Gastrocnemius medialis (tissue), 4 donors: ENCODE results near the gene FOCAD. TPM values are rescaled to one million over a fixed set of nuclear protein-coding genes. Genes with fewer than 3 reads are reported as not detected.

ENCODE experiments used
- ATAC-seq, 2 donors: fragments of 150-250 bp; one replicate each; pipeline ENCODE4 v1.9.1; 2016
- DNase-seq, 2 donors: peaks; one replicate each; pipeline ENCODE4 v3.0.0-alpha.2; 2019
- H3K27ac ChIP-seq, 4 donors: fragments of 200-600 bp; sonication (generic); 1 replicate in 1 of 4; 2 replicates in 3 of 4; pipeline ENCODE4 v1.5.1; 2016 to 2018; ENCODE audit warnings: mild to moderate bottlenecking in 2 of 4, moderate library complexity in 1 of 4
- H3K27me3 ChIP-seq, 3 donors: fragments of 200-600 bp; sonication (generic) in 2 of 3; 1 replicate in 1 of 3; 2 replicates in 2 of 3; pipeline versions ENCODE4 v1.5.1 to v1.6.0; 2016 to 2019; ENCODE audit warnings: mild to moderate bottlenecking in 1 of 3, moderate library complexity in 1 of 3
- H3K36me3 ChIP-seq, 2 donors: fragments of 200-600 bp; sonication (generic) in 1 of 2; one replicate each; pipeline ENCODE4 v1.5.1; 2017 to 2018
- H3K4me1 ChIP-seq, 2 donors: fragments of 200-600 bp; sonication (generic) in 1 of 2; one replicate each; pipeline ENCODE4 v1.5.1; 2016 to 2017; ENCODE audit warnings: mild to moderate bottlenecking in 2 of 2
- H3K4me3 ChIP-seq, 4 donors: fragments of 200-600 bp; sonication (generic) in 3 of 4; 1 replicate in 1 of 4; 2 replicates in 3 of 4; pipeline ENCODE4 v1.5.1; 2016 to 2019; ENCODE audit warnings: mild to moderate bottlenecking in 2 of 4
- H3K9me3 ChIP-seq, 3 donors: fragments of 200-600 bp; sonication (generic) in 2 of 3; 1 replicate in 1 of 3; 2 replicates in 2 of 3; pipeline ENCODE4 v1.5.1; 2016 to 2019
- POLR2A ChIP-seq, 2 donors: fragments of 450-650 bp; IDR thresholded peaks; one replicate each; pipeline ENCODE4 v1.6.1; 2017; ENCODE audit warnings: antibody characterized with exemption in 2 of 2, mild to moderate bottlenecking in 2 of 2, moderate library complexity in 2 of 2
- in situ Hi-C, 4 donors: fragments of 200-750 bp; cut with MboI; loops; one replicate each; pipeline versions ENCODE4 v1.15.0 to v1.8.0; 2017; ENCODE audit warnings: low sequenced_read_pairs in 4 of 4
- intact Hi-C: fragments of 100-400 bp; cut with DNase I; formaldehyde crosslinking; loops from one replicate; pipeline ENCODE4 v1.15.1; 2023; ENCODE audit warnings: low total_unique reads
- total RNA-seq, 4 donors: library from RNA; depleted of rRNA; stranded (reverse); fragments of >200 nt; gene quantifications; one replicate each; pipeline versions ENCODE4 v1.1.0 to v1.2.3, GENCODE V29; 2016
- TF ChIP-seq, protein P1 (sequence below), 5 experiments: fragments of 450-650 bp in 3 of 5; fragments of 200-600 bp in 2 of 5; sonication (generic) in 2 of 5; IDR thresholded peaks in 4 of 5; conservative IDR thresholded peaks in 1 of 5; 1 replicate in 4 of 5; 2 replicates in 1 of 5; pipeline ENCODE4 v1.5.1; 2016 to 2019; ENCODE audit warnings: antibody characterized with exemption in 5 of 5, mild to moderate bottlenecking in 3 of 5, moderate library complexity in 3 of 5

The FOCAD gene
- total RNA-seq, 4 donors from 2014 or later = 19.5 to 36.0 (median 28.6) TPM

DNA sequence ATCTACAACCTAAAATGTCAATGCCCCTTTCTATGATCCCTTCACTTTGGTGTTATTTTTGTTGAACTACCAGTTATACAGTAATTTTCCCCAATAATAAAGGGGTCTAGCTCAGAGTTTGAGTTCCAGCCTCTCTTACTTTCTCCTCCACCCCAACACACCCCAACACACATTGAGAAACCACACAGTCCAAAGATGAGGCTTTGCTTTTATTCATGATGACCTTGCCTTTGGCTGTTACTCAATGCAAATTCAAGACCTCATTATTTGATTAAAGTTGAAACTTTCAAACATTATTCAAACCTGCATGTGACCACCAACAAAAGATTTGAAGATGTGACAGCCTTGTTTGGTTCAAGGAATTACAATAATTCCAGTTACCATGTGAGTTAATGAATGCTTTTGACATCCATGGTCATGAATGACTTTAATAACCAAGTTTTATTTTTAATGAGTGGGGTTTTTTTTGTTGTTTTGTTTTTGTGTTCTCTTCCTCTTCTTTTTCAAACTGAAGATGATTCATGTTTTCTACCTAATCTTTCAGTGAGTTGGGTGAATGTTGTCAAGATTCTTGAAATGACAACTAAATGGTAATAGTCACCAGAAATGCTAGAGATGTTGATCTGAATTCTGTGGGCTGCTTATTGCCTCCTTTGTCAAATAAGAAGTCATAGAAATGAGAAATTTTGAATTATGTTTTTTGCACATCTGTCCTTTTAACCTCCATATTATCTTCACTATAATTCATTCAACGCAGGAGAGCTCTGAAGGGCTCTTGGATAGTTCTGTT, 241.4 kb downstream of the FOCAD start:
- intact Hi-C loops (no loop called here), in situ Hi-C loops (loop anchor here in 2 of 4 donors (25.0 kb wide), 2 partner anchors 563 to 1013 kb away; no protein-coding TSS in a partner anchor)
- Histone ChIP-seq H3K4me1 (no peaks in the 10 kb centered on the region), H3K9me3 (no peaks in the 10 kb centered on the region), H3K4me3 (no peak overlapping the region), H3K27ac (no peak overlapping the region), H3K36me3 (no peaks in the 10 kb centered on the region), H3K27me3 (no peaks in the 10 kb centered on the region)
- TF ChIP-seq, protein P1, sequence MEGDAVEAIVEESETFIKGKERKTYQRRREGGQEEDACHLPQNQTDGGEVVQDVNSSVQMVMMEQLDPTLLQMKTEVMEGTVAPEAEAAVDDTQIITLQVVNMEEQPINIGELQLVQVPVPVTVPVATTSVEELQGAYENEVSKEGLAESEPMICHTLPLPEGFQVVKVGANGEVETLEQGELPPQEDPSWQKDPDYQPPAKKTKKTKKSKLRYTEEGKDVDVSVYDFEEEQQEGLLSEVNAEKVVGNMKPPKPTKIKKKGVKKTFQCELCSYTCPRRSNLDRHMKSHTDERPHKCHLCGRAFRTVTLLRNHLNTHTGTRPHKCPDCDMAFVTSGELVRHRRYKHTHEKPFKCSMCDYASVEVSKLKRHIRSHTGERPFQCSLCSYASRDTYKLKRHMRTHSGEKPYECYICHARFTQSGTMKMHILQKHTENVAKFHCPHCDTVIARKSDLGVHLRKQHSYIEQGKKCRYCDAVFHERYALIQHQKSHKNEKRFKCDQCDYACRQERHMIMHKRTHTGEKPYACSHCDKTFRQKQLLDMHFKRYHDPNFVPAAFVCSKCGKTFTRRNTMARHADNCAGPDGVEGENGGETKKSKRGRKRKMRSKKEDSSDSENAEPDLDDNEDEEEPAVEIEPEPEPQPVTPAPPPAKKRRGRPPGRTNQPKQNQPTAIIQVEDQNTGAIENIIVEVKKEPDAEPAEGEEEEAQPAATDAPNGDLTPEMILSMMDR (IDR thresholded peaks at IDR 0.05 in 4 of 5, conservative IDR thresholded peaks at IDR 0.05 in 1 of 5) = no peak
- TF ChIP-seq POLR2A (IDR thresholded peaks at IDR 0.05) = no peak
- DNase-seq (no peak), ATAC-seq (no peak)

DNA sequence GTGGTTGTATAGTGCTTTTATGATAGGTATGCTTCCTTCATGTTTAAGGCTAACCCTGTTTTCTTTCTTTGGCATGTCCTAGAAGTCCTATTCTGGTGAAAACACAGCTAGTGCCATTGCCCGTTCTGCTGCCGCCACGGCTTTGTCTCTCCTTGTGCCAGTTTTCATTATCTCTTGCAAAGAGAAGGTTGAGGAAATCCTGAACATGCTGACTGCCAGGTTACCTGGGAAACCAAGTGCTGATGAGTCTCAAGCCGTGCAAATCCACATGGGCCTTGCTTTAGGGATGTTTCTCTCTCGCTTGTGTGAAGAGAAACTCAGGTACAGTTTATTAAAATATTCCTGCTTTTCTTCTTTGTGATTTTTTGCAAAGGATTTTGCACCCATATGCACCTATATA, 245.2 kb downstream of the FOCAD start:
- peaks cover 0 to 6% of the 10 kb centered on the region in 2 donors for H3K36me3 ChIP-seq
- no peaks in the 10 kb centered on the region for H3K9me3 ChIP-seq
- no peak overlapping the region for H3K27ac ChIP-seq
- DNase-seq (no peak), ATAC-seq (no peak)
- H3K4me3 ChIP-seq = no peak overlapping the region
- no peaks in the 10 kb centered on the region for H3K27me3 ChIP-seq
- TF ChIP-seq, protein P1 (IDR thresholded peaks at IDR 0.05 in 4 of 5, conservative IDR thresholded peaks at IDR 0.05 in 1 of 5) = no peak
- TF ChIP-seq POLR2A (IDR thresholded peaks at IDR 0.05) = no peak
- in situ Hi-C loops (loop anchor here in 2 of 4 donors (25.0 kb wide), 2 partner anchors 567 to 1017 kb away; no protein-coding TSS in a partner anchor), intact Hi-C loops (no loop called here)
- H3K4me1 ChIP-seq = no peaks in the 10 kb centered on the region

DNA sequence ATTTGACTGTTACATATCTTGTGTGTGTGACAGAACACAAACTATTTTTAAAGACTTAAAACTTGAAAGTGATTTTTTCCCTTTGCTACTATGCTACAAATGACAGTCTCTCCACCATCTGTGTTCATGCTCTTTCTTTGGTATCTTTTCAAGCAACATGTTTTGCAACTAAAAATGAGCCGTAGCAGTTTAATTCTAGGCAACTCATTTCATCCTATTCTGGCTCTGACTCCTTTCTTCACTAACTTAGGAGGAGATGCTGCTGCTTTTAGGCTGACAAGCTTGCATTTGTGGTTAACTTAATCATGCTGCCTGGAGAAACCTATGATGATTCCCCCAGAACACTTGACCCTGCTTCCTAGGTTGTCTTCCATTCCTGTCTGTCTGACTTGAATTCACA, 246.8 kb downstream of the FOCAD start:
- Histone ChIP-seq H3K9me3 (no peaks in the 10 kb centered on the region), H3K4me1 (no peaks in the 10 kb centered on the region), H3K36me3 (peaks cover 0 to 6% of the 10 kb centered on the region in 2 donors), H3K4me3 (no peak overlapping the region), H3K27ac (no peak overlapping the region), H3K27me3 (no peaks in the 10 kb centered on the region)
- DNase-seq (no peak), ATAC-seq (no peak)
- TF ChIP-seq, protein P1 (IDR thresholded peaks at IDR 0.05 in 4 of 5, conservative IDR thresholded peaks at IDR 0.05 in 1 of 5) = no peak
- no peak for TF ChIP-seq POLR2A (IDR thresholded peaks at IDR 0.05)
- in situ Hi-C loops = loop anchor here in 2 of 4 donors (25.0 kb wide), 2 partner anchors 569 to 1019 kb away; no protein-coding TSS in a partner anchor
- intact Hi-C loops = no loop called here

DNA sequence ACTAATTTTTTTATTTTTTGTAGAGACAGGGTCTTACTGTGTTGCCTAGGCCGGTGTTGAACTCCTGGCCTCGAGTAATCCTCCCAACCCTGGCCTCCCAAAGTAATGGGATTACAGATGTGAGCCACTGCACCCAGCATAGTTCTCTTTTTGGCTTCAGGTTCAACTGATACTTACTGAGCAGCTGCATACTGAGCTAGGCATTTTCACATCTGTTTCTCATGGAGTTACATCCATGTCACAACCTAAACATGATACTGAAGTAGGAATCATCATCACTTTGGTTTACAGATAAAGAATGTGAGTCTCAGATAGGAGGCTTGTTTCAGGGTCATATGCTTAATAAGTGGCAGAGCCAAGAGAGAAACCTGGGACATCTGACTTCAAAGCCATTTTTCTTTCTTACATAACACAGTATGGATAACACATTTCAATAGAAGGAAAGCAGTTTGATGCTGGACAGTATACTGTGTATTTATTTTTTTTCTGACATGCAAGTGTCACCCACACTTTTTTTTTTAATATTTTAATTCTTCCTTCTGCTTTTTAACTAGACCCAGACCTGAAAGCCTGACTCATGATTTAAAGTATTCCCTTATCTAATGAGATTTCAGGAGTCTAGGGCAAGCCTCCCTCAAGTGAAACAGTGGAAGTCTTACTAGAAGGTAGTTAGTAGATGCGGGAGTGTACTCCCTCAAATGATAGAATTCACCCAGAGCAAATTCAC, 256.6 kb downstream of the FOCAD start:
- in situ Hi-C loops = loop anchor here (5.0 to 25.0 kb wide), 10 partner anchors 313 to 1028 kb away; partner anchors contain the start of gene MLLT3 (in 1 of the 4)

More for the DNA sequence above, 256.6 kb downstream of the FOCAD start:
- H3K27me3 ChIP-seq = no peaks in the 10 kb centered on the region
- TF ChIP-seq, protein P1 (IDR thresholded peaks at IDR 0.05 in 4 of 5, conservative IDR thresholded peaks at IDR 0.05 in 1 of 5) = no peak
- TF ChIP-seq POLR2A (IDR thresholded peaks at IDR 0.05) = no peak
- H3K4me1 ChIP-seq = no peaks in the 10 kb centered on the region
- ATAC-seq (peak in 1 of 2 donors; percentile 39), DNase-seq (no peak)
- H3K4me3 ChIP-seq = no peak overlapping the region
- intact Hi-C loops = loop anchor here (1.0 to 5.0 kb wide), 4 partner anchors 172 to 1014 kb away; no protein-coding TSS in a partner anchor
- H3K27ac ChIP-seq = no peak overlapping the region
- H3K9me3 ChIP-seq = no peaks in the 10 kb centered on the region
- no peaks in the 10 kb centered on the region for H3K36me3 ChIP-seq
